HL-60 (cell line): ENCODE results near the gene STIMATE.

Experiments
- DNase-seq, 2 experiments: peaks; one replicate each; pipeline ENCODE4 v3.0.0-alpha.2; 2010 to 2020; ENCODE audit warnings: low read depth in 1 of 2, low spot score in 1 of 2
- H3K27ac ChIP-seq: fragments of 250-450 bp; sonication (Bioruptor Pico); replicated peaks from 2 replicates; pipeline ENCODE4 v1.5.1; 2020; ENCODE audit warnings: mild to moderate bottlenecking, moderate library complexity
- H3K27me3 ChIP-seq: fragments of 250-450 bp; sonication (Bioruptor Pico); 2 replicates; pipeline ENCODE4 v1.5.1; 2021; ENCODE audit warnings: mild to moderate bottlenecking, moderate library complexity; ENCODE audit not compliant: insufficient read depth, poor library complexity, severe bottlenecking
- H3K4me3 ChIP-seq: replicated peaks from 2 replicates; pipeline ENCODE4 v1.5.1; 2011; ENCODE audit warnings: mild to moderate bottlenecking, control low read depth, low read length; ENCODE audit not compliant: insufficient read depth
- CTCF ChIP-seq: IDR thresholded peaks from one replicate; pipeline ENCODE4 v1.5.1; 2011; ENCODE audit warnings: low read length, control low read depth, inconsistent platforms; ENCODE audit not compliant: insufficient read depth
- GABPA ChIP-seq: IDR thresholded peaks from 2 replicates; pipeline ENCODE4 v1.6.1; 2012; ENCODE audit warnings: low read depth
- POLR2AphosphoS5 ChIP-seq: IDR thresholded peaks from 2 replicates; pipeline ENCODE4 v1.6.1; 2012; ENCODE audit warnings: low read depth
- REST ChIP-seq: IDR thresholded peaks from 2 replicates; pipeline ENCODE4 v1.6.1; 2012; ENCODE audit warnings: low read depth; ENCODE audit not compliant: insufficient replicate concordance
- SPI1 ChIP-seq: IDR thresholded peaks from 2 replicates; pipeline ENCODE4 v1.6.1; 2012; ENCODE audit warnings: low read depth, mild to moderate bottlenecking, borderline replicate concordance

STIMATE gene

GRCh38 chr3:52882377-52882776 is 15.0 kb downstream of the STIMATE start:
- TF ChIP-seq CTCF, result no peak
- no peak for TF ChIP-seq POLR2AphosphoS5
- TF ChIP-seq REST, result no peak
- no peak for TF ChIP-seq GABPA
- TF ChIP-seq SPI1, result no peak
- Histone ChIP-seq H3K27me3 (no peaks in the 10 kb centered on the region), H3K27ac (no peak overlapping the region), H3K4me3 (no peak overlapping the region)
- DNase-seq, result no peak

- Histone ChIP-seq H3K4me3 (no peak overlapping the region), H3K27ac (no peak overlapping the region), H3K27me3 (no peaks in the 10 kb centered on the region)
- no peak for DNase-seq
- TF ChIP-seq REST (no peak), CTCF (no peak), SPI1 (no peak), POLR2AphosphoS5 (no peak)
Measured at GRCh38 chr3:52881871-52882270, 15.5 kb downstream of the STIMATE start.

- no peak for TF ChIP-seq REST
- no peak for TF ChIP-seq POLR2AphosphoS5
- no peak for TF ChIP-seq GABPA
- no peak for TF ChIP-seq CTCF
- no peak for TF ChIP-seq SPI1
- Histone ChIP-seq H3K27ac (no peak overlapping the region), H3K4me3 (no peak overlapping the region), H3K27me3 (no peaks in the 10 kb centered on the region)
- no peak for DNase-seq
Measured at GRCh38 chr3:52880474-52880873, 16.9 kb downstream of the STIMATE start.
